PC-3 (cell line): ENCODE measurements around the gene FRMPD4.

Experiments used
- CTCF ChIP-seq: fragments of 300-600 bp; sonication (generic); conservative IDR thresholded peaks from 2 replicates; pipeline ENCODE4 v1.5.1; 2017; ENCODE audit warnings: antibody characterized with exemption, low read depth, mild to moderate bottlenecking, low read length
- EZH2 ChIP-seq: fragments of 300-600 bp; sonication (generic); IDR thresholded peaks from one replicate; pipeline ENCODE4 v1.6.1; 2017; ENCODE audit warnings: antibody characterized with exemption, mild to moderate bottlenecking, low read length; ENCODE audit not compliant: unreplicated experiment
- EZH2phosphoT487 ChIP-seq: fragments of 300-600 bp; sonication (generic); IDR thresholded peaks from 2 replicates; pipeline ENCODE4 v1.6.1; 2018; ENCODE audit warnings: mild to moderate bottlenecking, antibody characterized with exemption, low read length, borderline replicate concordance

DNA sequence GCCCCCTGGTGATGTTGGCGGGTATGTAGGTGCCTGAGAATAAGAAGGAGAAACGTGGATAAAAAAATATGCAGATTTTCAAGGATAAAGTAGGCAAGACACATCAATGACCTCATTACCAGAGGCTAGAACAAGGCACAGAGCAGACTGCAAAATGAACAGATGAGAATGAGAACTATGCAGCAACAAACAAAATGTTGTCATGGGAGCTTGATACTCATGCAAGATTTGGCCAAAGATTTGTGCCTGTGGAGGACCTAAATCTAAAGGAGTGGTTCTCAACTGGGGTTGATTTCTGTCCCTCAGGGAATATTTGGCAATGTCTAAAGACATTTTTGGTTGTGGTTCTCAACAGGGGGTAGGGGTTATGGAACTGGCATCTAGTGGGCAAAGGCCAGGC is 177.3 kb downstream of the FRMPD4 start:
- TF ChIP-seq CTCF: no peak
- TF ChIP-seq EZH2phosphoT487: no peak
- TF ChIP-seq EZH2: no peak
